Stimulated activated CD4-positive, alpha-beta T cell treated with anti-CD3 and anti-CD28 coated beads, Interleukin-4, amount 100 ng/mL, for 1 hour (primary cell): ENCODE data around the gene PPP1R14C.

ENCODE experiments used
- DNase-seq: peaks from one replicate; pipeline ENCODE4 v3.0.0-alpha.2; 2020

Gene PPP1R14C

DNA sequence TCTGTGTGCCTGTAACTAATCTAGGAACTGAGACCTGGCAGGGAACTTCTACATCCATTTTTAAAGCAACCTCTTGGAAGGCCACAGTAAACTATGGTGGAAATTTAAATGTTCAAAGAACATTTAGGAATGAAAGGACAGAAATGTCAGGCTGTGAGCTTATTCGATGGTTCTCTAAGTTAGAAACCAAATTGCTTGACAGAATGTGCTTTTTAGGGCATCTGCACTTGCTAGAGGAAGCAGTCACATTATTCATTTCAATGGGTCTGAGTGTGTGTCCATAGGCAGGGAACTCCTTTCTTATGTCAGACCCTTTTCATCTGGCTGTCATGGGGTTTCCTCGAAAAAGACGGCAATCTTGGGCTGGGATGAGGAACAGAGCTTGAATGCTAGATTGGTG is 84.4 kb downstream of the PPP1R14C start:
- no peak for DNase-seq

DNA sequence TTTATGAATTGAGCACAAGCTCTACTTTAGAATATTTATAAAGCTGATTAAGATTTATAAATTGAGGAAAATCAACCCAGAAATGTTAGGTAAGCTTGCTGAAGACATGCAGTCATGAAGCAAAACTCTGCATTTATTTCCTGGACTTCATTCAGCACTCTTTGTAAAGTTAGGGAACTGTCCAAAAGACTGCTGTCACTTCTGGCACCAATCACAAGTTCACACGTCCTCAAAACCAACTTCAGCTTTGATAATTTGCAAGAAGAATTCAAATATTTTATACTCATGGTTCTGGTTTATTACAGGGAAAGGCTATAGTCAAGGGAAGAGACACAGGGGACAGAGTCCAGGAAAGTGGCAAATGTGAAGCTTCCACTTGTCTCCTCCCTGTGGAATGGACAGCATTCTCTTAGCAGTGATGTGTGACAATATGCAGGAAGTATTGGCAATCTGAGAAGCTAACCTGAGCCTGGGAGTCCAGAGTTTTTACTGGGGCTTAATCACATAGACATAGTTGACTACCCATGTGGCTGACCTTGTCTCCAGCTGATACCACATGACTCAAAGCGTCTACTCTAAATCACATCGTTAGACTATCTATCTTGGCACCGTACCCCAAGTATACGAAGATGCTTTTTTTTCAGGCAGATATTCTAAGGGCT is 85.4 kb downstream of the PPP1R14C start:
- no peak for DNase-seq

DNA sequence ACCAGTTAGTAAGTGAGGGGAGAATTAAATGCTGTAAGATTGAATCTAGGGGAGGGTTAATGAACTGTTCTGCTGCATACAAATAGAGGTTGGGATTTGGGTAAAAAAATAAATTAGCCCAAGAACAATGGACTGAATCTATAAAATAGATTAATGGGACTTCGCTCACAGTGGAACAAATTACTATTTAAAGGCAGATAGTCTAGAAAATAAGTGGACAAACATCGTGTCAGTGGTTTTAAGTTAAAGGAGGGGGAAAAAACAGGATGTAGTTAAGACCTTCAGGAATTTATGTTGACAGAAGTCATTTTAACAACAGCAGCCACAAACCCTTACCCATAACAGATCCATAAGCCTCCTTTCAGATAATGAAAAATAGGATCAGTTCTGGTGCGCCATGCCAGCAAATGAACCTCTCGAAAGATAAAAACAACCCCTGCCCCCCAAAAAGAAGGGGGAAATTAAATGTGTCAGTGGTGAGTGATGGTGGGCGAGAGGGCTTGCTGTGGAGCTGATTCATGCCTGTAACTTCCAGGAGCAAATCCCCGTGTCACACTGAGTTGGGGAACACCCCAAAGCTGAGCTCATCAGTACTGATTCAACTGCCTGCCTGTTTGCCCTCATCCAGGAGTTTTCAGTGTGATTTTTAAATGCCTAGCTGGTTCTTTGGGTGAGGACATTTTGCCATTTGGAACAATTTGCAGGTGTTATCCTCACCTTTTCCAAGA is 86.8 kb downstream of the PPP1R14C start:
- no peak for DNase-seq

DNA sequence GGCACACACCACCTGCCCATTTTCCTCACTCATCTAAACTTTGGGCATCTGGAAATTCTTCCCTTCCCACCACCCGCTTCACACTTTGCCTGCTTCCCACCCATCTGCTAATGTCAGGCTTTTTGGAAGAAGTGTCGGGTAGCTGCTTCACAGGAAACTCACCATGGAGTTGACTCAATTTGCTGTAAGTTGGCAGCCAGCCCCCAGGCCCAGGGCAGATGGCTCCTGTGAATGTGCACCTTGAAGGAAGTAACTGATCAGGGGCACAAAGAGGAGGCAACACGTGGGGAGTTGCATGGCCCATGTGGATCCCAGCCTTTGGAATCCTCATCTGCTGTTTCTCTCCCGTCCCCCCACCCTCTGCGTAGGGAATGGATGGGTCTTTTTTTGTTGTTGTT is 87.3 kb downstream of the PPP1R14C start:
- DNase-seq, result no peak

DNA sequence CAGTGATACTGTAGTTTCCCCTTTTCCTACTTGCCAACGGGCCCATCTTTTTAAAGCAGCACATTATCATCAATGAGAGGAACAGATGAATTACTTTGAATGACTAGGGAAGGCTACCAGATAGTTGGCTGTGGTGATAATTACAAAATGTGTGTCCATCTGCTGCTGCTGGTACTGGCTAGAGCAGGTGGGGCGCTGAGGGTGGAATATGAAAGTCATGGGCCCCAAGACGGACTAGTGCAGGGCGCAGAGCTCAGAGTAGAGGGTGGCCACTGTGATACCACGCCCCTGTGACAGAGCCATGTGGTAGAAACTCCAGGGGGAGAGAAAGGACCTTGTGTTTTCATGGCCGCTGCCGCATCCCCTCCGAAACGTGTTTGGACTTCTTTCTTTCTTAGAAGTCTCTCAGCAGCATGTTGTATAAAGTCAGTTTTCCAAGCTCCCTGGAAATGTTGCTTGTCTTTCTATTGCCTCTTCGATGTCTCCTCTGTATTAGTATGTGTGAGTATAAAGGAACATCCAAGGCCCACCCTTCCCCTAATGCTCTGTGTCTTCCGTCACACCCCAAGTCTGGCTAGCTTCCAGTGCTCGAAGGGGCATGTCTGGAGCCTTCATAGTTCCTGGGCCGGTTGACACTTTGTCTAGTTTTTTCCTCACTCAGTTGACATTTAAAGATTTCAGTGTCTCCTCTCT is 88.1 kb downstream of the PPP1R14C start:
- no peak for DNase-seq

DNA sequence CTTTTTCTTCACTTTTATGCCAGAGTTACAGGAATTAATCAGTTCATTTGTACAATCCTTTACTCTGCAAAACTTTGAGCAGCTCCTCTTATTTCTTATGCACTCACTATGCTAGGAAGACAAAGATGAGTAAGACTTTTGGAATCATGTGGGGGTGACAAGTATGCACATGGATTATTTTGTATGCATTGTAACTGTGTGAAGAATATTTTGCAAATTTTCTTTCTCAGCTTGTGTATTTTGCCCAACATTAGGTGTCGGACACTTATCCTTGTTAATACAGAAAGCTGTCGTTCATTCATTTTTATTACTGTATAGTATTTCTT is 88.6 kb downstream of the PPP1R14C start:
- DNase-seq, result no peak

DNA sequence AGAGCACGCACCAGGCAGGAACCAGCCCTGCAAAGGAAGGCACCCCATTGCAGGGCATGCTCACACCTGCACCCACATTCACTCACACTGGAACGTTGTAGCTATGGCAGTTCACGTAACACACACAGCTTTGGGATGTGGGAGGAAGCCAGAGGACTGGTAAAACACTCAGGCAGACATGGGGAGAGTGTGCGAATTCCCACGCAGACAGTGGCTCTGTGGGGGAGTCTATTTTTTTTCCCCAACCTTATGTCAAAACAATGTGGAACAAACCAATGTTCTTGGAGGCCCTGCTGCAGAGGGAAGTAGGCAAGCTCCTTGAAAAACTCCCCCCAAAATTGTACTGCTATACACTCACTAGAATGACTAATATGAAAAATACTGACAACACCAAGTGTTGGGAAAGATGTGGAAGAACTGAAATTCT is 91.0 kb downstream of the PPP1R14C start:
- DNase-seq, result no peak

DNA sequence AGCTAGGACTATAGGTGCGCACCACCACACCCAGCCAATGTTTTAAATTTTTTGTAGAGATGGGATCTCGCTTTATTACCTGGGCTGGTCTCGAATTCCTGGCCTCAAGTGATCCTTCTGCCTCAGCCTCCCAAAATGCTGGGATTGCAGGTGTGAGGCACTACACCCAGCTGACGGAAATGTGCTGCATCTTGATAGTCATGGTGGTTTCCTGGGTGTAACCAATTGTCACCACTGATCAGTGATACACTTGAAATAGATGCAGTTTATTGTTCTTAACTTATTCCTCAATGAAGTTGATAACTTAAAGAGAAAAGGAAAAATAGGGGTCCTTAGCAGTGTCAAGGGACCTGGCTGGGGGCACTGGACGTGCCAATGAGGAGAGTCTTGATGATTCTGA is 92.4 kb downstream of the PPP1R14C start:
- DNase-seq, result no peak

DNA sequence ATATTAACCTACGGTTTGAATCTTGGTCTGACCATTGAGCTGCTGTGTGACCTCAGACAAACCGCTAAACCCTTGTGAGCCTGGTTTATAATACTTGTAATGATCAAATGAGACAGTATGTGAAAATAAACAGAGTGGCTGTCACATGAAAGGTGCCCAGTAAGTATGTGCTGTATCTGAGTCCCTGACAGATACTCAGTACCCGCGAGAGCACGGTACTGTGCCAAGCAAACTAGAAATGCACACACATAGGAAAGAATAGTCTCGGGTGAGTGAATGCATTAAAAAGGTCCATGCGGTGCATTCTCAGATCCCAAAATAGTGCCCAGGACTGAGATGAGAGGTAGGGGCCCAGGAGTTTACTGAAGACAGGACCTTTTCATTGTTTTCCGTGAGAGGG is 93.3 kb downstream of the PPP1R14C start:
- no peak for DNase-seq

DNA sequence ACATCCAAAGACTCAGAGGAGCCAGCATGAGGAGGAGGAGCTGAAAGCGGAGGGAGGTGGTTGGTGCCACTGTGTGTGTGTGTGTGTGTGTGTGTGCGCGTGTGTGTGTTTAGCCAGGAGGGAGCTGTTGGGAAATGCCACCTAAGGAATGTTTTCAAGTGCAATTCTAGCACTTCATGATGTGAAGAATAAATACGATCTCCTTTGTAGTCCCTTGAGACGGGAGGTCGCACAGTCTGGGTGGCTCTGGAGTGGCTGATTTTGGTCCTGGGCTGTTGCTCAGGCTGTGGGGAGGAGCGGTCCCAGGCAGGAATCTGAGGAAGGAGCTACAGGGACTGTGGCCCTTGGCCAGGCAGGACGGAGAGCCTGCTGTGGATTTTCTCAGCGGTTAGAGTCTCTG is 93.7 kb downstream of the PPP1R14C start:
- no peak for DNase-seq

DNA sequence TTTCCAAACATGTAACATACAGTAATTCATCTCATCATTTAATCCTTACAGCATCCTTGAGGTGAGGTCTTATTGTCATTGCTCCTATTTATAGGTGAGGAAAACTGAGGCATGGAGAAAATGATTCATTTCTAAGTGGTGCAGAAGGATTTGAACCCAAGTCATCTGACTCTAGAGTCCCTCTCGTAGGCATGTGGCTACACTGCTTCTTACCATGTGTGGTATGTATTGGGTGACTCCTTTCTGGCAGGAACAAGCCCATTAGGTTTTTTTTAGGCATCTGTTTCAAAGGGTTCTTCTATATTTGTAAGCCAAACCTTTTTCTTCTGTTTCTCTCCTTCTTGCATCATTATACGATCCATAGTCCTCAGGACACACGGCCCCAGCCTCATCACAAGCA is 94.8 kb downstream of the PPP1R14C start:
- no peak for DNase-seq

DNA sequence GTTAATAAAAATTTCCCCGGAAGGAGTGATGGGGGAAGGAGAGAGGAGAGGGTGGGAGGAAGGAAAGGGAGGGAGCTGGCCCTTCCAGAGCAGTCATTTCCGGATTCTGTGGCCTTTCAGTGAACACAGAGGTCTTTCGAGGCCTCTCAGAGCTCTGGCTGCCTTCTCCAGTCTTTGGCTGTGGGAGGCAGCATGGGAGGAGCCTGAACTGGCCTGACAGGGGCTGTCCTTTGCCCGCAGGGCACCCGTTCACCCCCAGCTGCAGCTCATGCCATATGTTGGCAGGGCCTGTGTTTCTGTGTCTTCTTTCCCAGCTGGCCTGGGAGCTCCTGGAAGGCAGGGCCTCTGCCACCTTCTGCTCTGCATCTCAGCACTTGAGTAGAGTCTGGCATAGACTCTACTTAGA is 95.5 kb downstream of the PPP1R14C start:
- no peak for DNase-seq

DNA sequence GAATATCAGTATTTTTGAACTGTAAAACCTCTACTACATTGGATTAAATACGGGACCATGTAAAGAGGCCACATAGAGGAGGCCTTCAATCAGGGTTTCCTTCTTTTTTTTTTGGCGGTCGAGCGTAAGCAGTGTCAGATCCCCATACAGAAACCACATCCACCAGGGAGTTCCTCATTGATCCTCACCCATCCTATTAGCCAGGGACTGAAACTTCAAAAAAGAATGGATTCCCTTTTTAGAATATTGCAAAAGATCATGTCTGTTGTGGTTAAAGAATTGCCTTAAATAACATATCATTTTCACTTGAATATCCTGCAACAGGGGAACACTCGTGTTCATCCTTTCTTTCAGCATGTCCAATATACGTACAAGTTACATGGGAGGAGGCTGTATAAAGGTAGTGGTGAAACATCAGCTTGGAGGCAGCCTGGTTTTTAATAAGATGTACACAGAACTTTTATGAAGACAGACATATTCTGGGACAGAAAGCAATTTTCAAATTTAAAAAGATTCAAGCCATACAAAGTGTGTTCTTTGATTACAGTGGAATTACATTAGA is 96.1 kb downstream of the PPP1R14C start:
- no peak for DNase-seq

DNA sequence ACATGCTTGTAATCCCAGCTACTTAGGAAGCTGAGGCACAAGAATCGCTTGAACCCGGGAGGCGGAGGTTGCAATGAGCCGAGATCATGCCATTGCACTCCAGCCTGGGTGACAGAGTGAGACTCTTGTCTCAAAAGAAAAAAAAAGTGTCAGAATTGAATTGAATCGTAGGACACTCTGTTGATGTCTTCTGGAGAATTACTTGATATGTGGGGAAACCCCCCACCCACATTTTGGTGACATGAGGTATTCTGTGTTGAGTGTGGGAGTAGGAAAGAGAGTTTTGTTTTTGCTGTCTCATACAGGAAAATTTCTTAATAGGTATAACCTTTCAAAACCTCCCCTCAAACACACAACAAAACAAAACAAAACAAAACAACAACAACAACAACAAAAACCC is 98.9 kb downstream of the PPP1R14C start:
- peak; percentile 33 for DNase-seq

DNA sequence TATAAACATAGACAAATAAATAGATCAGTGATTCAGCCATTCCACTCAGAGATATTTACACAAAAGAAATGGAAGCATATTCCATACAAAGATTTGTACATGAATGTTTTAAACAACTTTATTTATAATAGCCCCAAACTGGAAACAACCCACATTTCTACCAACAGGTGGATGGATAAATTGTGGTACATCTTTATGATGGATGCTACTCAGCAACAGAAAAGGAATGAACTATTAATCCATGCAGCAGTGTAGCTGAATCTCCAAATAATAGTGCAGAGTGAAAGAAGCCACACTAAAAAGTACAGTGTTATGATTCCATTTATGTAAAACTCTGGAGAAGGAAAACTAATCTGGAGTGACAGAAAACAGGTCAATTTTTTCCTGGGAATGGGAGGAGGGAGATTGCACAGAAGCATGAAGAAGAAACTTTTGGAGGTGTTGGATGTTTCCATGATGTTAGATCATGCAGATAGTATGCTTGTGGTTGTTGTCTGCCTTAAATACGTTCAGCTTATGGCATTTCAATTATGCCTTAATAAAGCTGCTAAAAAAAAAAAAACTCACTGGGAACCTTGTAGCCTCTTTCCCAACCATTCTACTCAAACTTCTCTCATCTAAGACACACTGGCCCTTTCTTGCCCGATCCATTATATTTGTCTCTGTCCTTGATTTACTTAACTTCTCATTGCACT is 100.9 kb downstream of the PPP1R14C start:
- no peak for DNase-seq

DNA sequence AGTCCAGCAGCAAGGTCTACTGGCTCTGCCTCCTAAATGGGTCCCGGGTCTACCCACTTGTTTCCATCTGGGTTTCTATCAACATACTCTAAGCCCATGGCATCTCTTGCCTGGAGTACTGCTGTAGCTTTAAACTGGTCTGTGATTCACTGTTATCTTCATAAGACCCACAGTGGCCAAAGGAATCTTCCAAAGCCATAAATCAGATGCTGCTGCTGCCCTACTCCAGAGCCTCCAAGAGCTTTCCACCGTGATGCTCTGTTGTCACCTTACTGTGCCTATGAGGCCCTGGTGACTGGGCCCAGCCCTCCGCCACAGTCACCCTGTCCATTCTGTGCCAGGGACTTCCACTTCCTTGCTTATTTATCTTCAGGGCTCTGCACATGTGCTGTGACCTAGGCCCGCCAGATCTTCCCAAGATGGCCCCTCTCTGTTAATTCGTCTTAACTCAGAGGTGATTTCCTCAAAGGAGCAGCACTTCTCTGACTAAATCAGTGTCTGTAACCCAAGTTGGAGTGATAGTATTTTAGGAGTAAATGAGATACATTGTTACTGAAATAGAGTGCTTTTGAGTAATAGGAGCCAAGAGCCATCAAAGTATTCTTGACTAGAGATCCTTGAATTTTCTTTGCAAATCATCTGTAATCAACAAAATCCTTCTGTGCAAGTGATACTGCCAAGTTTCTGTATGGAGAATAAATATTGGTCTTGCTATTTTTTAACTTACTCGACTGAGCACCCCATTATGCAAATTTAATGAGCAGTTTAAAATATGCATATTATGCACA is 102.5 kb downstream of the PPP1R14C start:
- no peak for DNase-seq

DNA sequence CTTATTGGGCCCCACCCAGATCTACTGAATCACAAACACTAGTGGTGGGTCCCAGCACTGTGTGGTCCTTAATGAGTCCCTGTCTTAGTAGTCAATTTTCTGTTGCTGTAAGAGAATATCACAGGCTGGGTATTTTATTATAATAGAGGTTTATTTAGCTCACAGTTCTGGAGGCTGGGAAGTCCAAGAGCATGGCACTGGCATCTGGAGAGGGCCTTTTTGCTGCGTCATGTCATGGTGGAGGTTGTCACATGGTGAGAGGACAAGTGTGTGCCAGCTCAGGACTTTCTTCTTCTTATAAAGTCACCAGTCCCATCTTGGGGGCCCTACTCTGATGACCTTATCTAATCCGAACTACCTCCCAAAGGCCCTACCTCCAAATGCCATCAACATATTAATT is 105.0 kb downstream of the PPP1R14C start:
- no peak for DNase-seq

DNA sequence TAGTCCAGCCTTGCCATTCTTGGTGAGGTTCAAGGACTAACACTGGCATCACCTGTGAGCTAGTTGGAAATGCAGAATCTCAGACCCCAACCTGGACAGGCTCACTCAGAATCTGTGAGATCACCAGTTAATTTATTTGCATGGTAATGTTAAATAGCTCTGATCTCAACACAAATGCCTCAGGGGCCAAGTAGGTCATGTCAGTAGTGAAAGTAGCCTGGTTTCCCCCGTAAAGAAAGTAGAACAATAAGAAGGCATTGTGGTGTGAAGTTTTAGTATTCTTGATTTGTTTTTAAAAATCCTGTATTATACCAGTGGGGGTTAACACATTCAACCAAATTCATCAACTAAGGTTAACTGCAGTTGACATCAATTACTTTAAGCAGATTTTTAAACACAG is 105.5 kb downstream of the PPP1R14C start:
- DNase-seq, result no peak

DNA sequence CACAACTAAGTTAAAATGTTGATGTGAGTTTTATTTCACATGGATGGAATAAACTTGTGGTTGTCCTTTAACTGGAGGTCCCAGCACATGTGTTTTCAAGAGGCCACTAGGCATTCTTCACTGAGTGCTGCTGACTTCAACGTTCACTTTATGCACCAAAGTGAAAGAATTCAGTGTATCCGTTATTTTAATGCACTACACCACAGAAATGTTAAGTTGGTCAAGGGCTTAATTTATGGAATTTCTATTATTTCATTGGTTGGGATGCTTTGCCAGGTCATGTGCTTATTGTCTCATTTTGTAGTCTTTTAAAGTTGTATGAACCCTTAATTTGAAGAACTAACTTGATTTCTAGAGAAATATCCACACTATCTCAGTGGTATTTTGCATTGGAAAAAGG is 106.4 kb downstream of the PPP1R14C start:
- DNase-seq, result no peak

DNA sequence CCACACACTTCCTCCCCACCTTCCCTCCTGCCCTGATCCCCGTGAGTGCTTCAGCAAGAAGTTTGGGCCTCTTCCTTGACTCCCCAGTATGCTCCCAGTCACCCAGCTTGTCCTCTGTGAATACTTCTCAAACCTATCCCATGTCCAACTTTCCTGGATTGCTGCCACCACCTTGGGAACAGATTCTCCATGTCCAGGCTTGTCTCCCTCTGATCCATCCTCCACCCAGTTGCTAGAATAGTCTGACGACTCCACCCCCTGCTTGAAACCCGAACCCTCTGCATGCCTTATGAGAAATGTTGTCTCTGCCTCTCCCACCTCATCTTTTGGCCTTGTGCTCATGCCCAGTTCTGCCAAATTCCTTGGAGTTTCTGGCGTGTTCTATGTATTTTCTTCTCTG is 108.0 kb downstream of the PPP1R14C start:
- DNase-seq, result no peak

DNA sequence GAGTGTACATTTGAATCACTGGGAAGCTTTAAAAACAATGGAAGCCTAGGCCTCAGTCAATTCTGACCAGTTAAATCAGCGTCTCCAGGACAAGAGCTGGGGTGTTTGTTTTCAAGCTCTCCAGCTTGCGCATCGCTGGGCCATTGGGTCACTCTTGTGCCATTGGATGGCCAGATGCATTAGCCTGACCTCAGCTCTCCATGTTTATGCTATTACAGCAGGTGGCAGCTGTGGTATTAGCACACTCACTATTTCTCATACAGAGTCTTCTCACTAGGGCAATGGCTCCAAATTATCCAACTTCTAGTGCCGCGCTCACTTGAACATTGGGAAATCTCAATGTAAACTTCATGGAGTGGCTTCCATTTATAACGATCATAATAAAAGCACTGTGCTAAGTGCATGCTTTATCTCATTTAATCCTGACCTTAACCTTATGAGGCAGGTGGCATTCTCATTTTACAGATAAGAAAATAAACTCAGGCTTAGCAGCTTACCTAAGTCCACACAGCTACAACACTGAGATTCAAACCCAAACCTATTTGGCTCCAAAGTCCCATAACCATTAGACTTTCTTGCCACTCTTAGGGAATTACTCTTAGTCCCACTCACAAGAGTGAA is 108.8 kb downstream of the PPP1R14C start:
- DNase-seq, result no peak
